NCI-H82 (cell line): ENCODE results near the gene LRFN2.
A peak's percentile ranks its signal among the peaks of the same experiment; 100 is the strongest.

Experiments
- DNase-seq: peaks from one replicate; lab custom pipeline; 2025; lab: John Stamatoyannopoulos, UW

The LRFN2 gene

GRCh38 chr6:40586369-40587201 is 579 bp downstream of the LRFN2 start:
- DNase-seq = peak; percentile 74

- peak; percentile 84 for DNase-seq
These were observed 1.4 kb downstream of the LRFN2 start for GRCh38 chr6:40585651-40586269.

DNA sequence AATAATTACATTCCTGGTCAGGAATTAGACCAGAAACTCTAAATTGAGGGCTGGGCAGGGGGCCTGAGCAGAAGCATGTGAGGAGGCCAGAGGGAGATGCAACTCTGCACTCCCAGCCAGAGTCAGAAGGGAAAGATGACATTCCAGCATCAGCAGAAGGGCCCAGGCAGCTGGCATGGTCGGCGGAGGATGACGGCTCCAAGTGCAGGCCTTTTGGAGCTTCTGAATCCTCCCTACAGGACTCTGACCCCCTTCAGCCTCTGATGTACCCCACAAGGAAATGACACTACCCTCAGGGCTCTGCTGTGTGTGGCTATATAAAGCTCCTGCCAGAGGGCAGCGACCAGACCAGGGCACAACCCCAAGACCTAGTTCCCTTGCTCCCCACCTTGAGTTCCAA is 1.9 kb downstream of the LRFN2 start:
- DNase-seq = peak; percentile 33

- DNase-seq = no peak
These were observed 2.4 kb downstream of the LRFN2 start for GRCh38 chr6:40584741-40585140.

GRCh38 chr6:40583709-40584108 is 3.5 kb downstream of the LRFN2 start:
- no peak for DNase-seq

GRCh38 chr6:40582892-40583291 is 4.3 kb downstream of the LRFN2 start:
- peak; percentile 45 for DNase-seq

DNA sequence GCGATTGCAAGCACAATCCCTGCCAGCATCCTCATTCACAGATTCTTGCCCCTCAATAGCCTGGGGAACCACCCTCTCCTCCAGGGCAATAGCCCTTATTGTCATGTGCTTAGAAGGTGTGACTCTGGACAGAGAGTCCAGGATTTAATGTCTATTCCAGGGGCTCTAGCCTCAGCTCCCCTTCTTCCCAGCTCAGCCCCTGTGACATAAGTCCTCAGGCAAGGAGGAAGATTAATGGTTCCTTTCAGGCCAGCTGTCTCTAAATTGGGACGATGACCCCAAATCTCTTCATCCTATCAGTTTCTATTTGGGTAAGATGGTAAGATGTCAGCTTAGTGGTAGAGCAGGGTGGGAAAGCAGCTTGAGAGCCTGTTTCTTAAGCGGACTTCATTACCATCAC is 8.1 kb downstream of the LRFN2 start:
- peak; percentile 94 for DNase-seq

DNA sequence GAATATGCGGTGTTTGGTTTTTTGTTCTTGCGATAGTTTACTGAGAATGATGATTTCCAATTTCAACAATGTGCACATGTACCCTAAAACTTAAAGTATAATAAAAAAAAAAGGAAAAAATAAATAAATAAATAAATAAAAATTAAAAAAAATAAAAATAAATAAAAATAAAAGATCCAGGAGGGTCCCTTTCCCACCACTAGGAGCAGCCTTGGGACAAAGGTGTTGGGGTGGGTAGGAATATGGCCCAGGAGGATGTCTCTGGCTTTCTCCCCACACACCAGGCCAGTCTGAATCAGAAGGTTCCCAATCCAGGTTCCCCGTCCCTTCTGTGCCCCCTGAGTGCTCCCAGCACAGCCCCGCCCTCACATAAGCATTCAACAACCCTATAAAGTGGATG is 9.5 kb downstream of the LRFN2 start:
- DNase-seq = peak; percentile 22

GRCh38 chr6:40573221-40573620 is 13.9 kb downstream of the LRFN2 start:
- no peak for DNase-seq

GRCh38 chr6:40569162-40569910 is 17.8 kb downstream of the LRFN2 start:
- DNase-seq = peak; percentile 68

DNA sequence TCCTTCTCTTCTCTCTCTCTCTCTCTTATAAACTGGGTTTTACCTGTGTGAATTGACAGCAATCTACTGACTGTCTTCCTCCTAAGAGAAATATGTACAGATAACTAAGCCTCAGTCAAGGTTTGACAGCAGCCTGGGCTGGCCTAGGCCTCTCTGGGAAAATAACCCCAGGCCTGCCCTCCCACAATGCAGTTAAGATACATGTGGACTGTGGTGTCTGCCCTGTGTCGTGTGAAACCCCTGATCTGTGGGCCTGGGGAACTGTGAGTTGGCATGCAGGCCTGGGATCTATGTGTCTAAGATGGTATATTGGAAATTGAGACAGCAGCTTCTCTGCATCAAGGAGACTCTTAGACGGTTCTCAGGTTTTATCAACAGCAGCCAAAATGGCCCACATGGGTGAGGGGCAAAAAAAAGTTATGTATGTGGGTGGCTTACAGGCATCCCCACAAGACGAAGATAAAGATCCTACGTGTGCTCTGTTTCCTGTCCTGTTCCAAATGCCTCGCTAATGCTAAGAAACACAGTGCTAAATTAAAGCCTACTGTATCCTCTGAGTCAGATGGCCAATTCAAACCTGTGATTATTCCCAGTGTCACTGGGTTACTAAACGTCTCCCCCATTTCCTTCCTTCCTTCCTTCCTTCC is 19.0 kb downstream of the LRFN2 start:
- no peak for DNase-seq

- DNase-seq = peak; percentile 63
These were observed 24.1 kb downstream of the LRFN2 start for GRCh38 chr6:40563111-40563510.

- no peak for DNase-seq
These were observed 28.1 kb downstream of the LRFN2 start for GRCh38 chr6:40559056-40559455.

GRCh38 chr6:40558102-40558501 is 29.1 kb downstream of the LRFN2 start:
- peak; percentile 49 for DNase-seq

DNA sequence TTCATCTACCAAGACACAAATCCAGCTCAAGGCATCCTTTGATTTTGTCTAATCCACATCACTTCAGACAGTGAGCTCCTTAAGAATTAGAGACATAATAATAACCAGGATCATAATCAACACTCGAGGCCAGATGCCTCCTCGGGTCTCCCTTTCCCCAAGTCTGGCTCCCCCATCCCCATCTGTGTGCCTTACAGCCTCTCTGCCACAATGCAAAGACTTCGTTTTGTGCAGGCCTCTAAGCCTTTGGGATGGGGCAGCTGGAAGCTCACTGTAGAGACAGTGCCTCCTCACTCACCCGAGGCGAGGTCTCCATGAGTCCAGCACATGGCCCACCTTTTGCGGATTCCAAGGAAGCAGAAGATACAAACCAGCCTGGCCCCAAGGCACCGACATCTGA is 30.3 kb downstream of the LRFN2 start:
- peak; percentile 71 for DNase-seq

DNA sequence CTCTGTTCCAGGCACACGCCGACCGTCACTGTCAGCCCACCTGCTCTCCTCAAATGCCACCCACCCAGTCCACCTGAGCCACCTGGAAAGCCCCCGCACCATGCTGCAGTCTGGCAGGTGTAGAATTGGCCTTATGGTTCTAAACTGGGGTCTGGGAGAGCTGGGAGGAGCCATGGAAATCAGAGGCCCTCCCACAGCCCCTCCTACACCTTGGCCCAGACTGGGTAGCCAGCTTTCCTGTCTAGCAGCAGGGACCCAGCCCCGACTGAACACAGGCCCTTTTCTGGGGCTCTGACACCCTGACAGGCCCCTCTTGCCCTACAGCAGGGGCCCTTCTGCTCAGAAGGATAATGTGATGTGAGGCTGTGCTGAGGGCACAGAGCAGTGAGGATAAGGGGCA is 31.1 kb downstream of the LRFN2 start:
- peak; percentile 18 for DNase-seq

DNA sequence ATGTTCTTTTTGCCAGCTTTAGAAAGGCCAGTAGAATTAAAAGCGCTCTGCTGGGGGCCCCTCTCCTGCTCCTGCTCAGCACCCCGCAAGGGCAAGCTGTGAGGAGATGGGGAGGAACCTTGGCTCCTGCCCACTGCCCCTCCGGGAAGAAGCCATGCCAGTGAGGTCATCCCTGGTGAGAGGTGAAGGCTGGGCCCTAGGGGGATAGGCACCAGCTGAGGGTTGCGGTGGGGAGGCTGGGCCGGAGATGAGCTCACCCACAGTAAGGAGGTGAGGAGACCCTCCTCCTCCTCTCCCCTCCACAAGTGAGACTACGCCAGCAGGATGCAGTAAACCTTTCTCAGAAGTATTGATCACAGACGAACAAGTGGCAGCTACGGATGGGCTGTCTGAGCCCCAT is 32.1 kb downstream of the LRFN2 start:
- DNase-seq = no peak

DNA sequence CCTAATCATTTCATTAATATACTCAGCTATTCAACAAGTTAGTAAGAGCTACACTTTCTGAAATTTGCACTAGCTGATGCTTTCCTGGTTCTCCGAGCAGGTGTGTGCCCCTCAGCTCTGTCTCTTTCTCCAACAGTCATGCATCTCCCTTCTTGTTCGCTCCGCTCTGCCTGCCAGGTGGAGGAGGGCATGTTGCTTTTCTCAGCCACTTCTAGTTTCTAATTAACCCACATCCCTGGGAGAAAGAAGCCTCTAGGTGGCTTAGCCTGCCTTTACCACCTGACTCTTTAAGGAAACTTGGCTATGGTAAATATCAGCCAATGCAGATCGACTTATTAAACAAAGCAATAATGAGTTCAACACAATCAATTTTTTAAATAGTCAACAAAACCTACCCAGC is 34.2 kb downstream of the LRFN2 start:
- DNase-seq = no peak

DNA sequence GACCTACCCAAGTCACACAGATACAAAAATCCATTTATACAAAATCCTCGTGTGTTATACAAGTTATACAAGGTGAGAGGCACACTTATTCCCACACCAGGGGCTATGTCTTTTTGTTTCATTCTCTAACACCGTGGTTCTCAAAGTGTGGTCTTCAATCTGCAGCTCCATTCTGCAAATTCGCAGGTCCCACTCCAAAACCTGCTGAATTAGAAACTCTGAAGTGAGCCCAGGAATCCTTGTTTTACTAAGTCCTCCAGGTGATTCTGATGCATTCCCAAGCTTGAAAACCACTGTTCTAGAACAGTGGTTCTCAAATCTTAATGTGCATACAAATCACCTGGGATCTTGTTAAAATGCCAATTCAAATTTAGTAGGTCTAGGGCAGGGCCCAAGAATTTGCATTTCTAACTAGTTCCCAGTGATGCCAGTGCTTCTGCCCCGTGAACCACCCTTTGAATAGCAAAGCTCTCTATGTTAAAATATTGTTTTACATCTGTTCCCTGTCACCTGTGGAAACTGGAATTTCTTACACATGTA is 35.1 kb downstream of the LRFN2 start:
- DNase-seq = no peak

DNA sequence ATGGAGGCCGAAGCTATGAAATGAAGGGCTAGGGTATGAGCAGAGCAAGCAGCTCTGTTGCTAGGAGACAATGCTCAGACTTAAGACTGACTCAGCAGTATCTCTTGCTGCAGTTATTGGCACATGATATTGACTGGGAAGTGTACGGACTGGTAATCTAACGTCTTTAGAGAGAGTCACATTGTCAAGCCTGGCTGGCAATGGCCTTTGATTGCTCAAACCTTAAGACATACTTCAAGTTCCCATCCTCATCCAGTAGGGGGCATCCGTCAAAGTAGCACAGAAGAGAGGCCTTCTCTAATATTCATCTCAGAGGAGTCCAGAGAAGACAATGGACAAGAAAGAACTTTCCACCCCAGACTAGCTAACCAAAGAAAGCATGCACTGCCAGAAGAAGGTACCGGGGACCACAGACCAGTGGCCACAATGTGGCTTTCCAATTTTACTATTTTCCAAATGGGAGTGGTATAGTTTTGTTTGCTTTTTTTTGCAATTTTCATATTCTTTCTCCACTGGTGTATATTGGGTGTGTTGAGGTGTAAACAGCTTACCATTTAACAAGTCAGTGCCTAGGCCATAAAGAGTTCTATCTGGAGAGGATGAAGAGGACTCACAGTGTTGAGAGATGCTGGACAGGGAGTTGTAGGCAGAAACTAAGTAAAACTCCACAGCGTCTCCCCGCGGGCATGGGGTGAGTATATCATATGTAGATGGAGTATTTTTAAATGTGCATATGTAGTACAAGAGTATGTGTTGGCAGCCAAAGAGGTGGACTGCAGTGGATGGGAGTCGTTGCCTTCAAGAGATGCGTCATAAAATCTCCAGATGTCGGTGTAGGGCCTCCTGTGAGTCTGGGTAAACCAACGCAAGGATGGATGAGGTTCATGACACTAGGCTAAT is 36.7 kb downstream of the LRFN2 start:
- DNase-seq = peak; percentile 77

GRCh38 chr6:40545954-40546353 is 41.2 kb downstream of the LRFN2 start:
- DNase-seq = peak; percentile 41
